Nephron progenitor cell (in vitro differentiated cells): Measurements from ENCODE around the gene SPEF2.

Experiments used
- DNase-seq: peaks from one replicate; pipeline ENCODE4 v3.0.0; 2021
- H3K27ac Mint-ChIP-seq: 2 replicates; pipeline ENCODE4 v1.8.0; 2021; ENCODE audit warnings: mild to moderate bottlenecking, moderate library complexity, mixed read lengths
- H3K27me3 Mint-ChIP-seq: 2 replicates; pipeline ENCODE4 v1.8.0; 2021; ENCODE audit warnings: mild to moderate bottlenecking, low read depth, mixed read lengths; ENCODE audit not compliant: poor library complexity
- H3K36me3 Mint-ChIP-seq: 2 replicates; pipeline ENCODE4 v1.8.0; 2021; ENCODE audit warnings: low read depth, mixed read lengths
- H3K4me1 Mint-ChIP-seq: 2 replicates; pipeline ENCODE4 v1.8.0; 2021; ENCODE audit warnings: mixed read lengths
- H3K4me3 Mint-ChIP-seq: 2 replicates; pipeline ENCODE4 v1.8.0; 2021; ENCODE audit warnings: mild to moderate bottlenecking, moderate library complexity, mixed read lengths
- H3K9me3 Mint-ChIP-seq: 2 replicates; pipeline ENCODE4 v1.8.0; 2021; ENCODE audit warnings: mild to moderate bottlenecking, moderate library complexity, mixed read lengths
- CTCF ChIP-seq: fragments of 200-600 bp; sonication (generic); IDR thresholded peaks from 2 replicates; pipeline ENCODE4 v1.5.0; 2021; ENCODE audit warnings: antibody characterized with exemption

The SPEF2 gene

GRCh38 chr5:35600591-35600990, 17.1 kb upstream of the SPEF2 start:
- peaks cover 23% of the 10 kb centered on the region for H3K9me3 Mint-ChIP-seq
- H3K4me3 Mint-ChIP-seq, result no peak overlapping the region
- H3K4me1 Mint-ChIP-seq, result peaks cover 6% of the 10 kb centered on the region
- DNase-seq, result no peak
- H3K36me3 Mint-ChIP-seq, result no peaks in the 10 kb centered on the region
- TF ChIP-seq CTCF, result no peak
- H3K27me3 Mint-ChIP-seq, result peaks cover 12% of the 10 kb centered on the region
- no peak overlapping the region for H3K27ac Mint-ChIP-seq

- Mint-ChIP-seq H3K36me3 (no peaks in the 10 kb centered on the region), H3K4me1 (no peaks in the 10 kb centered on the region), H3K9me3 (peaks cover 28% of the 10 kb centered on the region), H3K27me3 (peaks cover 4% of the 10 kb centered on the region), H3K27ac (no peak overlapping the region), H3K4me3 (no peak overlapping the region)
- TF ChIP-seq CTCF, result no peak
- no peak for DNase-seq
Measured at GRCh38 chr5:35608881-35609779, 8.5 kb upstream of the SPEF2 start.

- no peak for TF ChIP-seq CTCF
- H3K36me3 Mint-ChIP-seq, result no peaks in the 10 kb centered on the region
- peak overlapping the region; percentile 99 for H3K4me3 Mint-ChIP-seq
- DNase-seq, result no peak
- H3K27ac Mint-ChIP-seq, result no peak overlapping the region
- peaks cover 8% of the 10 kb centered on the region for H3K4me1 Mint-ChIP-seq
- H3K27me3 Mint-ChIP-seq, result peaks cover 36% of the 10 kb centered on the region
- peaks cover 35% of the 10 kb centered on the region for H3K9me3 Mint-ChIP-seq
Measured at GRCh38 chr5:35617060-35617434, 616 bp upstream of the SPEF2 start.

- Mint-ChIP-seq H3K27me3 (peaks cover 32% of the 10 kb centered on the region), H3K36me3 (no peaks in the 10 kb centered on the region), H3K4me3 (peak overlapping the region; percentile 99), H3K27ac (no peak overlapping the region), H3K9me3 (peaks cover 34% of the 10 kb centered on the region), H3K4me1 (peaks cover 8% of the 10 kb centered on the region)
- no peak for TF ChIP-seq CTCF
- no peak for DNase-seq
Measured at GRCh38 chr5:35618304-35618636, 607 bp downstream of the SPEF2 start.

- peak overlapping the region; percentile 99 for H3K4me3 Mint-ChIP-seq
- TF ChIP-seq CTCF, result no peak
- no peak overlapping the region for H3K27ac Mint-ChIP-seq
- DNase-seq, result no peak
- peaks cover 8% of the 10 kb centered on the region for H3K4me1 Mint-ChIP-seq
- peaks cover 28% of the 10 kb centered on the region for H3K9me3 Mint-ChIP-seq
- peaks cover 32% of the 10 kb centered on the region for H3K27me3 Mint-ChIP-seq
- no peaks in the 10 kb centered on the region for H3K36me3 Mint-ChIP-seq
Measured at GRCh38 chr5:35618781-35619180, 1.1 kb downstream of the SPEF2 start.

GRCh38 chr5:35622974-35623373, 5.3 kb downstream of the SPEF2 start:
- Mint-ChIP-seq H3K4me1 (peaks cover 8% of the 10 kb centered on the region), H3K27me3 (peaks cover 23% of the 10 kb centered on the region), H3K9me3 (no peaks in the 10 kb centered on the region), H3K4me3 (no peak overlapping the region), H3K27ac (no peak overlapping the region), H3K36me3 (no peaks in the 10 kb centered on the region)
- TF ChIP-seq CTCF, result no peak
- DNase-seq, result no peak
